ENCODE measurements around the gene RPS4Y1. TPM values are rescaled to one million over a fixed set of nuclear protein-coding genes. Genes with fewer than 3 reads are reported as not detected.
"Not testable (repeated sequence)": the region's sequence is repeated elsewhere in the genome, so short reads cannot be mapped to it uniquely, and the experiment has no call there.

The RPS4Y1 gene
- 100 to 1,000 TPM in 2 of 3 donors, not detected in 1; 176 to 215 TPM for total RNA-seq
- long read RNA-seq, donor 1, transcript RPS4Y1-201 (7 exons, 1,305 nt), result major isoform, 170 of 181 reads
- long read RNA-seq, donor 1, partial matches to known transcripts, result 8 of 181 reads
- long read RNA-seq, donor 1, other reads (novel, unspliced or antisense), result 1 of 181 reads
- long read RNA-seq, donor 2, result 0 reads

DNA sequence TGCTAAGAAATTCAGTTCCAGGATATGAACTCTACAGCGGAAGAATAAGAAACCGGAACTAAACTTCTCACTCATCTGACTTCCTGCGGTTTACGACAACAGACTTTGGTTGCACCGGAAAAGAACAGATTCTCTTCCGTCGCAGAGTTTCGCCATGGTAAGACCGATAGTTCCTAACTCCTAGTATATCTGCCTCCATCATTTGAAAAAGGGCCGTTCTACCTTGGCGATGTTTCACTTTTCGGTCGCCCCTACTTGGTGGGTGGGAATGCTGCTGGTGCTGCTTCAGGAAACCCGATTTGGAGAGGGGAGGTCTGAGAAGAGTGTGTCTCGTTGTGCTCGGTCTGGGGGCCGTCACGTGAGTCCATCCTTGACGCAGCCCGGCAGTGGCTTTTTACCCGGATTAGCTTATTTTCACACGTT lies at the start of gene RPS4Y1:
Gene RPS4Y1 (plus strand): TSS at position 132 of the 423 bp plus-strand sequence. CDS start 23 bp downstream, at position 155.
- ATAC-seq (no peak), DNase-seq (peak in 2 of 3 donors; percentile 34 to 55)
- TF ChIP-seq, protein P1, sequence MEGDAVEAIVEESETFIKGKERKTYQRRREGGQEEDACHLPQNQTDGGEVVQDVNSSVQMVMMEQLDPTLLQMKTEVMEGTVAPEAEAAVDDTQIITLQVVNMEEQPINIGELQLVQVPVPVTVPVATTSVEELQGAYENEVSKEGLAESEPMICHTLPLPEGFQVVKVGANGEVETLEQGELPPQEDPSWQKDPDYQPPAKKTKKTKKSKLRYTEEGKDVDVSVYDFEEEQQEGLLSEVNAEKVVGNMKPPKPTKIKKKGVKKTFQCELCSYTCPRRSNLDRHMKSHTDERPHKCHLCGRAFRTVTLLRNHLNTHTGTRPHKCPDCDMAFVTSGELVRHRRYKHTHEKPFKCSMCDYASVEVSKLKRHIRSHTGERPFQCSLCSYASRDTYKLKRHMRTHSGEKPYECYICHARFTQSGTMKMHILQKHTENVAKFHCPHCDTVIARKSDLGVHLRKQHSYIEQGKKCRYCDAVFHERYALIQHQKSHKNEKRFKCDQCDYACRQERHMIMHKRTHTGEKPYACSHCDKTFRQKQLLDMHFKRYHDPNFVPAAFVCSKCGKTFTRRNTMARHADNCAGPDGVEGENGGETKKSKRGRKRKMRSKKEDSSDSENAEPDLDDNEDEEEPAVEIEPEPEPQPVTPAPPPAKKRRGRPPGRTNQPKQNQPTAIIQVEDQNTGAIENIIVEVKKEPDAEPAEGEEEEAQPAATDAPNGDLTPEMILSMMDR (IDR thresholded peaks at IDR 0.05), result no peak
- H3K9me3 ChIP-seq, result no peaks in the 10 kb centered on the region
- intact Hi-C loops (cut with DNase I, micrococcal nuclease), result no loop called here
- peak within 1 kb of the TSS; percentile 28 for H3K4me3 ChIP-seq
- H3K36me3 ChIP-seq (ENCODE audit: low read depth), result no peaks in the 10 kb centered on the region
- no peaks in the 10 kb centered on the region for H3K4me1 ChIP-seq (ENCODE audit: low read depth)

DNA sequence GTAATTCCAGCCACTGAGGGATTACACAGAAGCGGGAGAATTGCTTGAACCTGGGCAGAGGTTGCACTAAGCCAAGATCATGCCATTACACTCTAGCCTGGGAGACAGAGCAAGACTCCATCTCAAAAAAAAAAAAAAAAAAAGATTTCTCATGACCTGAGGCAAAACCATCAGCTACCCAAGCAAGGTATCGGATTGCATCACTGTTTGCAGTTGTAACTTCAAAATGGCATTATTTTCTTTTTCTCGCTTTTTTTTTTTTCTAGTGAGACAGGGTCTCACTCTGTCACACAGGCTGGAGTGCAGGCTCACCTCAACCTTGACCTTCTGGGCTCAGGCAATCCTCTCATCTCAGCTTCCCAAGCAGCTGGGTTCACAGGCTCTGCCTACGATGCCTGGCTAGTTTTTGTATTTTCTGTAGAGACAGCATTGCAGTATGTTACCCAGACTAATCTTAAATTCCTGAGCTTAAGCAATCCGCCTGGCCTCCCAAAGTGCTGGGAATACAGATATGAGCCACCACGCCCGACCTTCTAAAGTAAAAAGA lies 44.4 kb upstream of the RPS4Y1 start:
- intact Hi-C loops (cut with DNase I, micrococcal nuclease), result no loop called here
- H3K4me1 ChIP-seq (ENCODE audit: low read depth), result no peaks in the 10 kb centered on the region
- no peaks in the 10 kb centered on the region for H3K36me3 ChIP-seq (ENCODE audit: low read depth)
- TF ChIP-seq, protein P1 (IDR thresholded peaks at IDR 0.05), result no peak
- DNase-seq (no peak), ATAC-seq (no peak)
- no peaks in the 10 kb centered on the region for H3K9me3 ChIP-seq
- no peak overlapping the region for H3K4me3 ChIP-seq

DNA sequence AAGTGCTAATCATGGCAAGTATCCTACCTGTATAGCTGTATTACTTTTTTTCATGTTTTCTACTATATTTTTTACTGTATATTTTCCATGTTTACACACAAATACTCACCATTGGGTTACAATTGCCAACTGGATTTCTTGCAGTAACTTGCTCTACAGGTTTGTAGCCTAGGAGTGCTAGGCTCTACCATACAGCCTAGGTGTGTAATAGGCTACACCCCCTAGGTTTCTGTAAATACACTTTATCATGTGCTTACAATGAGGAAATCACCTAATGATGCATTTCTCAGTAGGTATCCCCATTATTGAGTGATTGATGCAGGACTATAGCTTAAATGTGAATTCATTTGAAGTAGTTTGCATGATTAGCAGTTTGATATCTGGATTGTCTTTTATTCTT lies 43.4 kb upstream of the RPS4Y1 start:
- Histone ChIP-seq H3K4me1 (ENCODE audit: low read depth) (no peaks in the 10 kb centered on the region), H3K4me3 (no peak overlapping the region), H3K36me3 (ENCODE audit: low read depth) (no peaks in the 10 kb centered on the region), H3K9me3 (no peaks in the 10 kb centered on the region)
- intact Hi-C loops (cut with DNase I, micrococcal nuclease), result no loop called here
- ATAC-seq (no peak), DNase-seq (no peak)
- TF ChIP-seq, protein P1 (IDR thresholded peaks at IDR 0.05), result no peak

DNA sequence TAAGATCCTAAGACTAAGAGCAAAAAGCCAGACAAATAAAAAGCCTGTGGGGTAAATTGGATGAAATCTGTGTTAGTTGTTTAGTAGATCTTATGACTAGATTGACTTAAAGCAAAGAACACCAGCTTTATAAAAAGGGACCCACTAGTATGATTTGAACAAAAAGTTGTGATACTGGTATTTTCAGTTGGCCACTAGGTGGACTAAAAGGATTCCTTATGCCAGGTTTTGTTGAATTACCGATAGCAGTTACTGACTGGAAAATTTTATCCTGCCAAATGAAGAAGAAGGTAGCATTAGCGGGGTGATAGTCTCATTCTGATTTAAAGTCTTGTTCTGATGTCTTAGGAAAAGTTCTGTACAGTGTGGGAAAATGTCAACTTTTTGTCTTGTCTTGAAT lies 41.2 kb upstream of the RPS4Y1 start:
- Histone ChIP-seq H3K4me3 (no peak overlapping the region), H3K36me3 (ENCODE audit: low read depth) (no peaks in the 10 kb centered on the region), H3K4me1 (ENCODE audit: low read depth) (no peaks in the 10 kb centered on the region), H3K9me3 (no peaks in the 10 kb centered on the region)
- TF ChIP-seq, protein P1 (IDR thresholded peaks at IDR 0.05), result no peak
- ATAC-seq (no peak), DNase-seq (no peak)
- intact Hi-C loops (cut with DNase I, micrococcal nuclease), result no loop called here

DNA sequence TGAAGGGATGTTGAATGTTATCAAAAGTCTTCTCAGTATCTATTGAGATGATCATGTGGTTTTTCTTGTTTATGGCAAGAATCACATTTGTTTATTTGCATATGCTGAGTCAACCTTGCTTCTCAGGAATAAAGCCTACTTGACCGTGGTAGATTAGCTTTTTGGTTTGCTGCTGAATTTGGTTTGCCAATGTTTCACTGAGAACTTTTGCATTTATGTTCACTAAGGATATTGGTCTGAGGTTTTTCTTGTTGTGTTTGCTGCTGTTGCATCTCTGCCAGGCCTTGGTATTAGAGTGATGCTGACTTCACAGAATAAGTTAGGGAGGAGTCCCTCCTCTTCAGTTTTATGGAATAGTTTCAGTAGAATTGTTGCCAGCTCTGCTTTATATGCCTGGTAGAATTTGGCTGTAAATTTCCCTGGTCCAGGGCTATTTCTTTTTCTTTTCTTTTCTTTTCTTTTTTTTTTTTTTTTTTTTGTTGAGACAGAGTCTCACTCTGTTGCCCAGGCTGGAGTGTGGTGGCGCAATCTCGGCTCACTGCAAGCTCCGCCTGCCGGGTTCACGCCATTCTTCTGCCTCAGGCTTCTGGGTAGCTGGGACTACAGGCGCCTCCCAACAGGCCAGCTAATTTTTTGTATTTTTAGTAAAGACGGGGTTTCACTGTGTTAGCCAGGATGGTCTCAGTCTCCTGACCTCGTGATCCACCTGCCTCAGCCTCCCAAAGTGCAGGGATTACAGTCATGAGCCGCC lies 24.1 kb upstream of the RPS4Y1 start:
- DNase-seq; ATAC-seq; H3K4me3 ChIP-seq; H3K36me3 ChIP-seq (ENCODE audit: low read depth); H3K9me3 ChIP-seq; H3K4me1 ChIP-seq (ENCODE audit: low read depth); intact Hi-C loops (cut with DNase I, micrococcal nuclease): not testable (repeated sequence)

DNA sequence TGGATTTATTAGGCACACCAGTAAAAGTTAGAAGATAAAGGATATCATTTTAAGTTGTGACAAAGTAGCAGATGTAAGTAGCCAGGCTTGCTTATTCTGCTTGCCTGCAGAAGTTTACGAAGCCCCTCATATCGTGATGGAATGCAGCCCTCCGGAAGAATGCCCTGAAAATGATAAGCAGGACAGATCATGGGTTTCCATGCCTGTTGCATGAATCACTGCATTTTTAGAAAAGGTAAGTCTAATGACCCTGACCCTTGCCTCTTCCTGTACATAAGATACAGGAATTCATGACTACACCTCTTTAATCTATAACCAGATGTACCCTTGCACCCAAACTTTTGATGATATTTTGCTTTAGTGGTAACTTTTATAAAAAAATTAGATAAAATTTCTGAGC lies 16.9 kb upstream of the RPS4Y1 start:
- no peak for DNase-seq
- intact Hi-C loops (cut with DNase I, micrococcal nuclease), result no loop called here
- TF ChIP-seq, protein P1 (IDR thresholded peaks at IDR 0.05), result no peak

More for the DNA sequence above, 16.9 kb upstream of the RPS4Y1 start:
- Histone ChIP-seq H3K4me1 (ENCODE audit: low read depth) (no peaks in the 10 kb centered on the region), H3K9me3 (no peaks in the 10 kb centered on the region), H3K36me3 (ENCODE audit: low read depth) (no peaks in the 10 kb centered on the region), H3K4me3 (no peak overlapping the region)
- ATAC-seq, result no peak

Measured in mucosa of descending colon (tissue), 3 donors.